HG03045 (cell line): ENCODE measurements around the gene KCNQ2.

Experiments
- ATAC-seq: cut with Tn5 transposase; IDR thresholded peaks from one replicate; pipeline ENCODE4 v1.9.1; 2021; ENCODE audit warnings: mild to moderate bottlenecking, moderate library complexity; ENCODE audit not compliant: unreplicated experiment

KCNQ2 gene

GRCh38 chr20:63361519-63362435 lies 110.7 kb downstream of the KCNQ2 start:
- ATAC-seq = no peak

GRCh38 chr20:63360850-63361518 lies 111.5 kb downstream of the KCNQ2 start, which contains the start of gene CHRNA4:
Gene CHRNA4, minus strand, starts transcription at chr20:63361349. Its CDS starts 184 bp downstream, at chr20:63361165.
- no peak for ATAC-seq

GRCh38 chr20:63359937-63360849 lies 112.3 kb downstream of the KCNQ2 start:
- no peak for ATAC-seq

- ATAC-seq = no peak
Observed at GRCh38 chr20:63359164-63359934, 113.1 kb downstream of the KCNQ2 start.

GRCh38 chr20:63357921-63358905 lies 114.2 kb downstream of the KCNQ2 start:
- ATAC-seq = no peak

GRCh38 chr20:63356931-63357879 lies 115.2 kb downstream of the KCNQ2 start:
- ATAC-seq = no peak

- ATAC-seq = no peak
Observed at GRCh38 chr20:63356511-63356910, 115.9 kb downstream of the KCNQ2 start.

GRCh38 chr20:63355781-63356295 lies 116.6 kb downstream of the KCNQ2 start:
- no peak for ATAC-seq

GRCh38 chr20:63354636-63355350 lies 117.7 kb downstream of the KCNQ2 start:
- no peak for ATAC-seq

GRCh38 chr20:63352811-63353221 lies 119.6 kb downstream of the KCNQ2 start:
- ATAC-seq = no peak

GRCh38 chr20:63351811-63352591 lies 120.5 kb downstream of the KCNQ2 start:
- ATAC-seq = no peak

GRCh38 chr20:63351326-63351700 lies 121.1 kb downstream of the KCNQ2 start:
- ATAC-seq = no peak

- ATAC-seq = no peak
Observed at GRCh38 chr20:63350597-63351325, 121.7 kb downstream of the KCNQ2 start.
